ENCODE measurements around the gene UNC119.

The UNC119 gene

DNA sequence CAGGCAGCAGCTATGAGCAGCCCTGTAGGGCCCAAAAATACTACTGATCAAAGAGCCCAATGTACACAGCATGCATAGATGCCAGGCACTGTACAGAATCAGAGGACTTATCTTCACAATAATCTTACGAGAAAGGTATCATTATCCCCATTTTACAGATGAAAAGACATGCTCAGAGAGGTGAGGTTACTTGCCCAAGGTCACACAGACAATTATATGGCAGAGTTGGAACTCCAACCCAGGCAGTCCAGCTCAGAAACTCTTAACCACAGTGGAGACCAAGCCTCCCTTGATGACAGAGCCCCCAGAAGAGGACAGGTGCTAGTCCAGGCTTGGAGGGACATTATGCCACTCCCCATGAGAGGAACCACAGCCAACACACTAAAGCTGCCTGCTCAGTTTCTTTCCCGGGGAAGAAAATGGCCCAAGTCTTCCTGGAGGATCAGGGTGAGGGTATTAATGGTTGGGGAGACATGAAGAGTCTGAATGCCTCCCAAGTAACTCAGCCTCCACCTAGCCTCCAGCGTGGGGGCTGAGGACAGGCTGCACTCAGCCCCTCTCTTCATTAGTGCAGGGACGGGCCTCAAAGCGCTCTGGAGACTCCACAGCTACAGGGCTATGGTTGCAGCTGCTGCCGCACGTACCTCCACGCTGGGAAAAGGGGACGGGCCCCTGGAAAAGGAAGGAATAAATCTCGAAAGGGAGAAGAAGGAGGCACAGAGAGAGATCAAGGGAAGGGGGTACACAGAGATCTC is 826 bp downstream of the UNC119 start:
- H3K4me3 ChIP-seq (ENCODE audit: low read depth, low read length), result peak overlapping the region; percentile 59
- TF ChIP-seq, protein P1, sequence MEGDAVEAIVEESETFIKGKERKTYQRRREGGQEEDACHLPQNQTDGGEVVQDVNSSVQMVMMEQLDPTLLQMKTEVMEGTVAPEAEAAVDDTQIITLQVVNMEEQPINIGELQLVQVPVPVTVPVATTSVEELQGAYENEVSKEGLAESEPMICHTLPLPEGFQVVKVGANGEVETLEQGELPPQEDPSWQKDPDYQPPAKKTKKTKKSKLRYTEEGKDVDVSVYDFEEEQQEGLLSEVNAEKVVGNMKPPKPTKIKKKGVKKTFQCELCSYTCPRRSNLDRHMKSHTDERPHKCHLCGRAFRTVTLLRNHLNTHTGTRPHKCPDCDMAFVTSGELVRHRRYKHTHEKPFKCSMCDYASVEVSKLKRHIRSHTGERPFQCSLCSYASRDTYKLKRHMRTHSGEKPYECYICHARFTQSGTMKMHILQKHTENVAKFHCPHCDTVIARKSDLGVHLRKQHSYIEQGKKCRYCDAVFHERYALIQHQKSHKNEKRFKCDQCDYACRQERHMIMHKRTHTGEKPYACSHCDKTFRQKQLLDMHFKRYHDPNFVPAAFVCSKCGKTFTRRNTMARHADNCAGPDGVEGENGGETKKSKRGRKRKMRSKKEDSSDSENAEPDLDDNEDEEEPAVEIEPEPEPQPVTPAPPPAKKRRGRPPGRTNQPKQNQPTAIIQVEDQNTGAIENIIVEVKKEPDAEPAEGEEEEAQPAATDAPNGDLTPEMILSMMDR (IDR thresholded peaks at IDR 0.05; ENCODE audit: low read depth, low read length), result no peak
- in situ Hi-C loops (cut with HindIII; ENCODE audit: low sequenced_read_pairs), result no loop called here
- no peak for DNase-seq (ENCODE audit: low read depth, low spot score)

DNA sequence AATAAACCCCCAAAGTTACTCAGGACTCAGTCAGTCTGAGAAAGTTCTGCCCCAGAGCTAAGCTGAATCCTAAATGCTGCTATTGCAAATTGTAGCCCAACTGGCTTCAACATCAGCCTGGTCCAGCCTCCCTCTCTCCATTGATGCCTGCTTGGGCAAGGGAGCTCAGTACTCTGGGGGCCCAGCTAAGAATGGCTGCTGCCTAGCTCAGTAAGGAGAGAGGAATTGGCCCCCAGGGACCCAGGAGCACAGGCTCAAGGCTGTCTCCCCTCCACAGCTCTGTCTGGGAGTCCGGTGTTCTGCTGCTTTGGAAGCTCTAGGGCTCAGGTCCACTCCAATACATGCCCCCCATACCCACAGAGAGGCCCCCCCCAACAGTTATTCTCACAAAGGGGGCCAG is 1.6 kb downstream of the UNC119 start:
- TF ChIP-seq, protein P1 (IDR thresholded peaks at IDR 0.05; ENCODE audit: low read depth, low read length), result no peak
- DNase-seq (ENCODE audit: low read depth, low spot score), result no peak
- in situ Hi-C loops (cut with HindIII; ENCODE audit: low sequenced_read_pairs), result no loop called here
- no peak overlapping the region for H3K4me3 ChIP-seq (ENCODE audit: low read depth, low read length)

DNA sequence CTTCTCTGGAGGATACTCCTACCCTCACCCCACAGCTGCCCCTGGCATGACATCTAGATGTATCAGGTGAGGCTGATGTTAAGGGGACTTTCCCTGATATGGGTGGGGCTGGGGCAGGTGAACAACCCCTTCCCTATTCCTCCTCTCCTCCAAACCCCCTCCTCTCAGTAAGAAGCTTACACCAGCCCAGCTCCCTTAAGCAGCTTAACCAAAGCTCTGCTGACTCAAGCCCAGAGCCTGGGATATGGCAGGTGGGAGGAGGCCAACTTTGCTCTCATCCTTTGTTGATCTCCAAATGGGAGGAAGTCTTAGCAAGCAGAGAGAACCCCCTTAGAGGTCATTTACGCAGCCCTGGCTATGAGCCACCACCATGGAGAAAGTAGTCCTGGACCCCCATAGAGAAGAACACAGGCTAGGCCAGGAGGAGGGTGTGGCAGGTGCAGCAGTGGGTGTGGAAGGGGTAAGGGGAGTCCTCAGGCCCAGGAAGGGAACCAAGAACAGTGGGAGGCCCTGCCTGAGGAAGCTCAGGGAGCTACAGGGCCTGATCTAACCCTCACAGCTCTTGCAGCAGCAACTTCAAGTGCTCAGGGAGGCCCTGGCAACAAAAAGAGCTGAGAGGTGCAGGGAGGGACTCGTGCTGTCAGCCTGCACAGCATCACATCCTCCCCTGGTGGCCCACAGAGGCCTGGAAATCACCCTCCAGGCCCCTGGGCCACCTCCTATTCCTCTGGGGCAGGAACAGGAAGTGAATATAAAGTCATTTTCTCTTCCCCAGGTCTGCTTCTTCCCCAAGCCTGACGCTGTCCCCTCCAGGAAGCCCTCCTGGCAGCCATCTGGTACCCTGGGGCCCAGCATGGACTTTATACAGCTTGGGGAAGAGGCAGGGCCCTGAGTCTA is 2.9 kb downstream of the UNC119 start:
- no peak for DNase-seq (ENCODE audit: low read depth, low spot score)
- TF ChIP-seq, protein P1 (IDR thresholded peaks at IDR 0.05; ENCODE audit: low read depth, low read length), result no peak
- in situ Hi-C loops (cut with HindIII; ENCODE audit: low sequenced_read_pairs), result no loop called here
- H3K4me3 ChIP-seq (ENCODE audit: low read depth, low read length), result no peak overlapping the region

DNA sequence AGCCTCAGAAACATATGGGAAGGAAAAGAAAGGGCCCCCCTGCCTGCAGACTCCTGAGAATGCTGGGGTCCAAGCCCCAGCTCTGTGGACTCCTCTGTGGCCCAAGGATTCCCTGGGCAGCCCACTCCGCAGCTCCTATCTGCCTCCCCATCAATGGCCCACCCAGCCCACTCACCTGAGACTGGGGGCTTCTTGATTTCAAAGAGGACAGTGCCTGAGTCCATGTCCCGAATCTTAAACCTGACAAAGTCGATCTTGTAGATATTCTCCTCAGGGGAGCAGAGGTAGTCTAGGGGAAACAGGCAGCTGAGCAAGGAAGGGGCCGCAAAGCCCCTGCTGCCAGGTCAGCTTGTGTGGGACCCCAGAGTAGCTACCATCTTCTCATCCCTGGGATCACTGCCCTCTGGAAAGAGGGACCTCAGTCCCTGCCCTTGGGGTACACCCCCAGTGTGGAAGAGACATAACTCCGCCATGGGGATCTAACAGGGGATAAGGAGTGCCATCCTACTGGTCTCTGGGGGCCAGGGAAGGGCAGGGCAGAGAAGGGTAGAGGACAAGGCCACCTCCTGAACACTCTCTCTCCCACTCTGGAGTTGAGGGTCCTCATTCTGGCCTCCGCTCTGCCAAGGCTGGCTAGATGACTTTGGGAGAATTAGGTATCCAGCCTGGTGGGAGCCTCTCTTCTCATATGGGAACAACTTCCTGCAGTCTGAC is 3.9 kb downstream of the UNC119 start:
- no peak overlapping the region for H3K4me3 ChIP-seq (ENCODE audit: low read depth, low read length)
- no peak for DNase-seq (ENCODE audit: low read depth, low spot score)
- in situ Hi-C loops (cut with HindIII; ENCODE audit: low sequenced_read_pairs), result no loop called here
- TF ChIP-seq, protein P1 (IDR thresholded peaks at IDR 0.05; ENCODE audit: low read depth, low read length), result no peak

DNA sequence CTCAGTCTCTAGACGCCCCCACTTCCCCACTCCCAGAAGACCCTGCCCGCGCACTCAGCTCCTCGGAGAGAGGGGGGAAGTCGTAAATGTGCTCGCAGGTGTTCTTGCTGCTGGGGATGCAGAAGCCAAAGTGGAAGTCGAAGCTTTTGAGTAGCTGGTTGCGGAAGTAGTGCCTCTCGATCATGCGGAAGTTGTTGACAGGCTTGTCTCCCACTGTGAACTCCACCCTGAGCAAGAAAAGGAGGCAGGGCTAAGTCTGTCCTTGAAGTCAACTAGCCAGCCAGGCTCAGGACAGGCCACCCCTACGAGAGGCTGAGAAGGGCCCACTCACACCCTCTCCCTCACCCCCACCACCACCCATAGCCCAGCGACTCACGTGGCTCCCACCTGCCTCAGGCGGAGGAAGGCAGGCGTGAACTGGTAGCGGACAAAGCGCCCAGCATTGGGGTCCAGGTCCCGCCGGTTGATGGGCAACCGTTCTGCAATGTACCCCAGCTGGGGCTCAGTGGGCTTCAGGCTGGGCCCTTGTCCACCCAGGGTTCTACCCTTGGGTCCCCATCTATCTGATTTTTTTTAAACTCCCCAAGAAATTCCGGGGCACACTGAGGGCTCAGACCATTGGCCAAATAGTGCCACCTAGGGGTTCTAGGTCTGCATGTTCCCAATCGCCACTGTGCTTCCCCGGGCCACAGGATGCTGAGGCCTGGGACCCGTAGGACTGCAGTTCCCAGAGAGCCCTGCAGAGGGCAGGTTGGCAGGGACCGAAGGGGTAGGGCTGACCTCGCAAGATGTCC is 4.6 kb downstream of the UNC119 start:
- in situ Hi-C loops (cut with HindIII; ENCODE audit: low sequenced_read_pairs), result no loop called here
- peak; percentile 60 for DNase-seq (ENCODE audit: low read depth, low spot score)
- TF ChIP-seq, protein P1 (IDR thresholded peaks at IDR 0.05; ENCODE audit: low read depth, low read length), result peak; percentile 97
- no peak overlapping the region for H3K4me3 ChIP-seq (ENCODE audit: low read depth, low read length)

All from astrocyte of the spinal cord (primary cell).